Astrocyte of the cerebellum (primary cell): ENCODE measurements around the gene TEDC2.

Source experiments
- DNase-seq: peaks from one replicate; pipeline ENCODE4 v3.0.0-alpha.2; 2011; ENCODE audit warnings: low read depth
- H3K4me3 ChIP-seq: 2 replicates; pipeline ENCODE4 v1.5.1; 2011; ENCODE audit warnings: mild to moderate bottlenecking, low read depth, low read length, moderate library complexity
- CTCF ChIP-seq: IDR thresholded peaks from 2 replicates; pipeline ENCODE4 v1.5.1; 2012; ENCODE audit warnings: low read length, low read depth, moderate library complexity, mild to moderate bottlenecking; ENCODE audit errors: missing control alignments
- in situ Hi-C: cut with HindIII; loops from 2 replicates; pipeline ENCODE4 v1.10.0; 2017; ENCODE audit warnings: low sequenced_read_pairs

The TEDC2 gene

GRCh38 chr16:2507052-2507659 is 47.2 kb downstream of the TEDC2 start:
- in situ Hi-C loops, result no loop called here
- TF ChIP-seq CTCF, result no peak
- no peak overlapping the region for H3K4me3 ChIP-seq
- no peak for DNase-seq

- in situ Hi-C loops, result no loop called here
- no peak overlapping the region for H3K4me3 ChIP-seq
- no peak for DNase-seq
- TF ChIP-seq CTCF, result no peak
These were observed 47.8 kb downstream of the TEDC2 start for GRCh38 chr16:2507665-2508064.

- DNase-seq, result no peak
- TF ChIP-seq CTCF, result no peak
- no peak overlapping the region for H3K4me3 ChIP-seq
- in situ Hi-C loops, result no loop called here
These were observed 49.0 kb downstream of the TEDC2 start for GRCh38 chr16:2508722-2509400.

- no peak overlapping the region for H3K4me3 ChIP-seq
- TF ChIP-seq CTCF, result no peak
- in situ Hi-C loops, result no loop called here
- DNase-seq, result no peak
These were observed 51.4 kb downstream of the TEDC2 start for GRCh38 chr16:2511128-2511800.

GRCh38 chr16:2511996-2512734 is 52.3 kb downstream of the TEDC2 start:
- in situ Hi-C loops, result no loop called here
- no peak for TF ChIP-seq CTCF

GRCh38 chr16:2512735-2513404 is 53.0 kb downstream of the TEDC2 start:
- in situ Hi-C loops, result no loop called here
- peak overlapping the region; percentile 52 for H3K4me3 ChIP-seq
- DNase-seq, result no peak
- peak; percentile 12 for TF ChIP-seq CTCF

More at GRCh38 chr16:2511996-2512734, 52.3 kb downstream of the TEDC2 start:
- no peak for DNase-seq
- H3K4me3 ChIP-seq, result no peak overlapping the region
